HAP-1 (cell line): Measurements from ENCODE around the gene MRPL53.
"Not testable (repeated sequence)": the region's sequence is repeated elsewhere in the genome, so short reads cannot be mapped to it uniquely, and the experiment has no call there.

Source experiments
- DNase-seq, 2 experiments: peaks; one replicate each; pipeline ENCODE4 v3.0.0-alpha.2; 2016 to 2020; ENCODE audit warnings: low spot score in 2 of 2
- H3K27me3 ChIP-seq: fragments of 250-450 bp; sonication (Bioruptor Pico); 2 replicates; pipeline ENCODE4 v1.5.1; 2020; ENCODE audit warnings: low read depth, mild to moderate bottlenecking, moderate library complexity
- H3K36me3 ChIP-seq: fragments of 250-450 bp; sonication (Bioruptor Pico); replicated peaks from 2 replicates; pipeline ENCODE4 v1.5.1; 2020; ENCODE audit warnings: mild to moderate bottlenecking
- H3K4me1 ChIP-seq: fragments of 250-450 bp; sonication (Bioruptor Pico); 2 replicates; pipeline ENCODE4 v1.5.1; 2020; ENCODE audit warnings: mild to moderate bottlenecking
- H3K4me3 ChIP-seq: fragments of 250-450 bp; sonication (Bioruptor Pico); 2 replicates; pipeline ENCODE4 v1.5.1; 2020; ENCODE audit warnings: mild to moderate bottlenecking, moderate library complexity
- H3K9me3 ChIP-seq: fragments of 250-450 bp; sonication (Bioruptor Pico); 2 replicates; pipeline ENCODE4 v1.5.1; 2020; ENCODE audit warnings: mild to moderate bottlenecking, moderate library complexity
- in situ Hi-C: fragments of 300-500 bp; cut with MboI; formaldehyde crosslinking; loops from 3 replicates; pipeline ENCODE4 v1.14.3; 2020; ENCODE audit warnings: low sequenced_read_pairs, inconsistent platforms, mixed read lengths

Gene MRPL53

DNA sequence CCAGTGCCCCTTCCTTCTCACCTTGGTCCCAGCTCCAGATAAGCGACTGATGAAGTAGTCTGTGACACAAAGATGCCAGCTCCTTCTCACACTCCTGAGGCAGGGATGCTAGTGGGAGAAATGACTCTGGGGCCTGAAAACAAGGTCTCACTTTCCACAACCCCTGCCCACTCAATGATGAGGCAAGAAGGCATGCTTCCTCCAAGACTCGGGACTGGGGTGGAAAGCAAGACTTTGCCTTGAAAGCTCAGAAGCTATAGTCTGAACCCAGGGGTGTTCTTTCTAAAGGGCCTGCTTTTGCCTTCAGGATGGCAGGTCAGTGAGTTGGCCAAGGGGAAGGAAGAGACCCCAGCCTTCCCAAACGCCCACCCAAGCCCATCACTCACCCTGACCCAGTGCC, 9.0 kb upstream of the MRPL53 start:
- H3K4me1 ChIP-seq: peaks cover 7% of the 10 kb centered on the region
- no peak for DNase-seq
- H3K4me3 ChIP-seq: peak overlapping the region; percentile 95
- no peaks in the 10 kb centered on the region for H3K27me3 ChIP-seq
- in situ Hi-C loops: no loop called here
- H3K9me3 ChIP-seq: no peaks in the 10 kb centered on the region
- peaks cover 25% of the 10 kb centered on the region for H3K36me3 ChIP-seq

DNA sequence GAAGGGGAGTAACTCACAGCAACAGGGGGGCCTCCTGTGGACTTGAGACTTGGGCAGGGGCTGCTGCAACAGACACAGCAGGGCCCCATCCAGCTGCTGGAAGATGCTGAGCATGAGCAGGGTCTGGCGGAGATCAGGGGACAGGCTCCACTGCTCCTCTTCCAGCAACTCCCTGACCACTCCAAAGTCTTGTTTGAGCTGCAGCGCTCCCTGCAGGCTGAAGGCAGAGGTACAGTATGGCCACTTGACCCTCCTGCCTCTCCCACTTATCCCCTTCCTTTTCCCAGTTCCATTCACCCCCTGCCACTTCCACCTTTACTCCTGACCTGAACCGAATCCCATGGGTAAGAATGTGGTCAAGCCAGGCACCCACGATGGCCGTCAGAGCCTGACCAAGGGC, 2.4 kb upstream of the MRPL53 start:
- in situ Hi-C loops: no loop called here
- H3K36me3 ChIP-seq: peaks cover 31% of the 10 kb centered on the region
- H3K4me1 ChIP-seq: peaks cover 10% of the 10 kb centered on the region; the same call in 1 of the 2 replicates
- DNase-seq: peak in 1 of 2 experiments; percentile 41
- no peaks in the 10 kb centered on the region for H3K27me3 ChIP-seq
- no peak overlapping the region for H3K4me3 ChIP-seq
- no peaks in the 10 kb centered on the region for H3K9me3 ChIP-seq

DNA sequence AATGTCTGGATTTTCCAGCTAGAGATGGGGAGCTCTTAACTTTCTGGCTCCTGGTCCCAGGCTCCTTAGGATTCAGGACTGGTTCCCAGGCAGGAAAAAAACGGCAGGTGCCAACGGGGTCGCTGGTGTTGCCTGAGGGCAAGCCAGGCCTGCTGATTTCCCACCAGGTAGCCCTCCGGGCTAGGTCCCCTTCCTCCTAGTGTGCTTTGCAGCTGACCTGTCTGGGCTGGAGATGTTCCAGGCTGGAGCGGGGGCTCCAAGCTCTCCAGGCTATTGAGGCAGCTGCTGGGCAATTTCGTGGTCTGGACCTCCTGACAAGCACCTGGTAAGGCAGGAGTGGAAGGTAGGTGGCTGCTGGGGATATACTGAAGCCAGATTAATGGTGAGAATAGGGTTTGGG, 2.0 kb upstream of the MRPL53 start:
- Histone ChIP-seq H3K4me1 (peaks cover 9% of the 10 kb centered on the region; the same call in 1 of the 2 replicates), H3K4me3 (no peak overlapping the region), H3K9me3 (no peaks in the 10 kb centered on the region), H3K27me3 (no peaks in the 10 kb centered on the region), H3K36me3 (peaks cover 30% of the 10 kb centered on the region)
- DNase-seq: no peak
- in situ Hi-C loops: no loop called here

DNA sequence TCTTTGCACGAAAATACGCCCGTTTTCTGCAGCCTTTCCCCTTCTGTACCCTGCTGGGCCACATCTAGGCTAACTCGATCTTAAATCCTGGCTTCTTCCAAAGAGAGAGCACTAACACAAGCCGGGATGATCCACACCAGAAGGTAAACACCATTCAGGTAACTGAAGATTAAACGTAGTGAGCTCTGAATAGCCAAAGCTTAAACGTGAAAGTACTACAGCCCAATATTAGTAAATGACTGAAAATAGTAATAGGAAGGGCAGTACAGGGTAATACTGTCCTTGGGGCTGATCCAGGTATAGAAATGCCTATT, 422 bp upstream of the MRPL53 start:
- Histone ChIP-seq H3K27me3 (no peaks in the 10 kb centered on the region), H3K4me3 (peak overlapping the region; percentile 61), H3K36me3 (peaks cover 23% of the 10 kb centered on the region), H3K4me1 (peaks cover 9% of the 10 kb centered on the region; the same call in 1 of the 2 replicates), H3K9me3 (no peaks in the 10 kb centered on the region)
- in situ Hi-C loops: no loop called here
- no peak for DNase-seq

DNA sequence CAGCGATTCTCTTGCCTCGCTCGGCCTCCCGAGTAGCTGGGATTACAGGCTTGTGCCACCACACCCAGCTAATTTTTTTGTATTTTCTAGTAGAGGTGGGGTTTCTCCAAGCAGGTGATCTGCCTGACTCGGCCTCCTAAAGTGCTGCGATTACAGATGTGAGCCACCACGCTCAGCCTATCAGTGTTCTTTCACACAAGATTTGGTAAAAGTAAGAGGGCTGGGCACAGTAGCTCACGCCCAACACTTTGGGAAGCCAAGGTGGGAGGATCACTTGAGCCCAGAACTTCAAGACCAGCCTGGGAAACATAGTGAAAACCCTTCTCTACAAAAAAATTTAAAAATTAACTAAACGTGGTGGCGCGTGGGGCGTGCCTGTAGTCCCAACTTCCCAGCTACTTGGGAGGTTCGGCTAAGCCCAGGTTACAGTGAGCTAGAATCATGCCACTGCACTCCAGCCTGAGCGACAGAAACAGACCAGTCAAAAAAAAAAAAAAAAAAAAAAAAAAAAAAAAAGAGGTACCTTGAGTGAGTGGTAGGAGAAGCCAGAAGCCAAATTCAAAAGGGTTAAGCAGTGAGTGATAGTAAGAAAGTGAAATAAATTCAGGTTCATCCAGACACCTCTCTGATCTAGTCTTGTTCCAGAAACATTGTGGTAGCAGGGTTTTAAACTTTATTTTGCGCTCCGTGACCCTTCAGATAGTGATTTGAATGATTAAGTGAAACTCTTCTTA, 981 bp downstream of the MRPL53 start:
- H3K9me3 ChIP-seq: no peaks in the 10 kb centered on the region
- no peaks in the 10 kb centered on the region for H3K27me3 ChIP-seq
- in situ Hi-C loops: no loop called here
- H3K4me1 ChIP-seq: peaks cover 9% of the 10 kb centered on the region; the same call in 1 of the 2 replicates
- peaks cover 17% of the 10 kb centered on the region for H3K36me3 ChIP-seq
- no peak for DNase-seq
- peak overlapping the region; percentile 61 for H3K4me3 ChIP-seq

DNA sequence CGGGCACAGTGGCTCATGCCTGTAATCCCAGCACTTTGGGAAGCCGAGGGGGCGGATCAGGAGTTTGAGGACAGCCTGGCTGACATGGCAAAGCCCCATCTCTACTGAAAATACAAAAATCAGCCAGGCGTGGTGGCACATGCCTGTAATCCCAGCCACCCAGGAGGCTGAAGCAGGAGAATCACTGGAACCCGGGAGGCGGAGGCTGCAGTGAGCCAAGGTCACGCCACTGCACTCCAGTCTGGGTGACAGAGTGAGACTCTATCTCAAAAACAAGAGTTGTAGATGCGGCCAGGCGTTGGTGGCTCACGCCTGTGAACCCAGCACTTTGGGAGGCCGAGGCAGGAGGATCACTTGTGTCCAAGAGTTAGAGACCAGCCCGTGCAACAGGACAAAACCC, 1.7 kb downstream of the MRPL53 start:
- DNase-seq, H3K4me3 ChIP-seq, H3K9me3 ChIP-seq, in situ Hi-C loops, H3K4me1 ChIP-seq, H3K27me3 ChIP-seq: not testable (repeated sequence)
- peaks cover 17% of the 10 kb centered on the region for H3K36me3 ChIP-seq

DNA sequence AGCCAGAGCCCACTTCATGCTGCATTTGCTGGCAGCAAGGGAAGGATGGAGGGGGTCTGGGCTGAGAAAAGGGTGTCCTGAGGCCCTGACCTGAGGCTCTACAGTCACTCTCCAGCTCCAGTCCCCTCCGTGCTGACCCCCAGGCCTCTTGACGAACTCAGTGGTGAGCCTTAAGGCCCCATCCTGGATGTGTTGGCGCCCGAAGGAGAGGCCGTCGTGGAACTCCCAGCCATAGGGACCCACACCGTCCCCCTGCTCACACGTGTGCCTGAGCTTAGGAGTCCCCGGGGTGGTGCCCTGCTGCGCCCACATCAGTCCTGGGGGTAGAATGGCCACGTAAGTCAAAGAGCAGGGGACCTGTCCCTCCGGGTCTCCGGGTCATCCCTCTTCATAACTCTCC, 8.1 kb downstream of the MRPL53 start:
- peak in 1 of 2 experiments; percentile 29 for DNase-seq
- Histone ChIP-seq H3K4me1 (peaks cover 3% of the 10 kb centered on the region; the same call in 1 of the 2 replicates), H3K9me3 (no peaks in the 10 kb centered on the region), H3K4me3 (peak overlapping the region; percentile 75), H3K27me3 (no peaks in the 10 kb centered on the region), H3K36me3 (peaks cover 25% of the 10 kb centered on the region)
- in situ Hi-C loops: no loop called here

DNA sequence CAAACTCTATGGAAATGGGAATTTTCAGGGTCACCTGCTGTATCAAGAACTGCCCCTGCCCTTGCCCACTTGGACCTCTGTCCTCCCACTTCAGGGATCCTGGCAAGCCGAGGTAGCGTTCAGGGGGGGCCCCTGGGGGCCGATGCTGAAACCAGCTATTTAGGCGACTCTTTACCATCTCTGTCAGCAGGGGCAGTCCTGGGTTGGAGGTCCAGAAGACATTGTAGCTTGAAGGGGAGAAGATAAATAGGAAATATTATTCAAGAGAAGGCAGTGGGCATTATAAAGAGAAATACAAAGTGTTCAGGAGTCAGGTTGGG, 9.7 kb downstream of the MRPL53 start:
- H3K4me3 ChIP-seq: no peak overlapping the region; the same call in 1 of the 2 replicates
- in situ Hi-C loops: no loop called here
- H3K27me3 ChIP-seq: no peaks in the 10 kb centered on the region
- no peaks in the 10 kb centered on the region for H3K9me3 ChIP-seq
- H3K36me3 ChIP-seq: peaks cover 25% of the 10 kb centered on the region
- no peak for DNase-seq
- H3K4me1 ChIP-seq: peaks cover 4% of the 10 kb centered on the region; the same call in 1 of the 2 replicates

DNA sequence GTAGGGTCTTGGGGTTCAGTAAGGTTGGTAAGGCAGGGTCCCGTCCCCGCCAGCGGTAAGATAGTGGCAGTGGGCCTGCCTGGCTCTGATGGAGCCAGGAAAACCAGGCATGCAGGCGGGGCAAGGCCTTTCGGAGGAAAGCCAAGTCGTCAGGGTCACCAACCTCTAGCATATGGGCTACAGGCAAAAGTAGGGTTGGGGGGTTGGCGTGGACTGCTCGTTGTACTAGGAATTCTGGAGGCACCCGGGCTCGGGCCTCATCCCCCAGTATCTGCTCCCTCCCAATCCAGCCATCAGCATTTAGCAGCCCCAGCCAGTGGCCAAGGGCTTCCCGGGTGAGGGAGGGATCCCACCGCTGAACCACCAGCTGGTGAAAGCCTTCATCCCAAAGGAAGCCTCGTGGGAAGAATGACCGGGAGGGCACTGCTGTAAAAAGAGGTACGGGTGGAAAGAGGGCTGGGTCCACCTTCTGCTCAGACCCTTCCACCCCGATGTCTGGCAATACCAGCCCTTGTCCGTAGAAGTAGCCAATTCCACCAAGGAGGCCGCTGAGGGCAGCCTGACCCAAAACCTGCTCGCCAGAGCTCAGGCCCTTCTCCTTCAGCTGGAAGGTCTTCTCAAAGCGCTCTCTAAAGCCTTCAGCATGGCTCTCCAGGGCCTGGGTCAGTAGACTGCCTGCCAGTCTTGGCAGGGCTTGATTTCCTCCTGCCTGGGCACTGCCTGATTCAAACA, 10.3 kb downstream of the MRPL53 start:
- Histone ChIP-seq H3K9me3 (no peaks in the 10 kb centered on the region), H3K4me1 (peaks cover 4% of the 10 kb centered on the region; the same call in 1 of the 2 replicates), H3K4me3 (no peak overlapping the region), H3K27me3 (no peaks in the 10 kb centered on the region), H3K36me3 (peaks cover 25% of the 10 kb centered on the region)
- no peak for DNase-seq
- in situ Hi-C loops: no loop called here

DNA sequence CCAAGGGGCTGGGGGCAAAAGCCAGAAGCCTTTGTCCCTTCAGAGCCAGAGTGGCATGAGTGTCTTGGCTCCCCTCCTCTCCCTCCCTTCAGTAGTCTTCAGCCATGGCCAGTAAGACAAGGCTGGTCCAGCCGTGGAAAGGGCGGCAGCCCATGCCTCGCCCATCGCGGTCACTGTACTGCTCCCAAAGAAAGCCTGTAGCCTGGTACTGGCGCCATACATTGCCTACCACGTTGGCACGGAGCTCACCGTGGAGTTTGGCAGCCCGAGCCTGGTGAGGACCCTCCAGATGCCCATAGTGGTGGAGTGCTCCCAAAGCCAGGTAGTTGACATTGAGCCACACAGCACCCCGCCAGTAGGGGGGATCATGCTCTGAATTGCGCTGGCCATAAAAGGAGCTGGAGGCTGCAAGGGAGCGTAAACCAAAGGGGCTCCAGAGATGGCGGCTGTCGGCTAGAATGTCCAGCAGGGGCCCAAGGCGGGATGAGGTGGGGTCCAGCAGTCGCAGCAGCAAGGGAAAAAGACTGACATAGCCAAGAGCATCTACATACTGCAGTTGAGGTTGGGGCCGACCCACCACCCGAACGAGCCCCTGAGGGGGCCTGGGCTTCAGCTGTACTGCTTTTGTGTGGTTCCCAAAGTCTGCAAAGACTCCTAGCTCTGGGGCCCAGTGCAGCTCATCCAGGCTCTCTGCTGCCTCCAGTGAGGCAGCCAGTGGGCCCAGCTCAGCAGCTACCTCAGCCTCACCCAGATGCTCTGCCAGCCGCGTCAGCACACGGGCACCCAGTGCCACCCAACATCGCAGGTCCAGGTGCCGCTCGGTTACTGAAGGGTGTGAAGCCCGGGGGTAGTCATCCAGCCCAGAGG, 11.1 kb downstream of the MRPL53 start:
- peaks cover 11% of the 10 kb centered on the region for H3K4me1 ChIP-seq
- H3K27me3 ChIP-seq: no peaks in the 10 kb centered on the region
- peak in 1 of 2 experiments; percentile 41 for DNase-seq
- in situ Hi-C loops: no loop called here
- no peaks in the 10 kb centered on the region for H3K9me3 ChIP-seq
- H3K4me3 ChIP-seq: no peak overlapping the region
- H3K36me3 ChIP-seq: peaks cover 25% of the 10 kb centered on the region

DNA sequence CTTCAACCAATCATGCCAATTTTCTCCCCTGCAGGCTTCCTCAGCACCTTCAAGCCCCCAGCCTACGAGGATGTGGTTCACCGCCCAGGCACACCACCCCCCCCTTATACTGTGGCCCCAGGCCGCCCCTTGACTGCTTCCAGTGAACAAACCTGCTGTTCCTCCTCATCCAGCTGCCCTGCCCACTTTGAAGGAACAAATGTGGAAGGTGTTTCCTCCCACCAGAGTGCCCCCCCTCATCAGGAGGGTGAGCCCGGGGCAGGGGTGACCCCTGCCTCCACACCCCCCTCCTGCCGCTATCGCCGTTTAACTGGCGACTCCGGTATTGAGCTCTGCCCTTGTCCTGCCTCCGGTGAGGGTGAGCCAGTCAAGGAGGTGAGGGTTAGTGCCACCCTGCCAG, 12.3 kb downstream of the MRPL53 start:
- Histone ChIP-seq H3K4me1 (peaks cover 16% of the 10 kb centered on the region), H3K36me3 (peaks cover 25% of the 10 kb centered on the region)
- DNase-seq, H3K4me3 ChIP-seq, H3K9me3 ChIP-seq, in situ Hi-C loops, H3K27me3 ChIP-seq: not testable (repeated sequence)

DNA sequence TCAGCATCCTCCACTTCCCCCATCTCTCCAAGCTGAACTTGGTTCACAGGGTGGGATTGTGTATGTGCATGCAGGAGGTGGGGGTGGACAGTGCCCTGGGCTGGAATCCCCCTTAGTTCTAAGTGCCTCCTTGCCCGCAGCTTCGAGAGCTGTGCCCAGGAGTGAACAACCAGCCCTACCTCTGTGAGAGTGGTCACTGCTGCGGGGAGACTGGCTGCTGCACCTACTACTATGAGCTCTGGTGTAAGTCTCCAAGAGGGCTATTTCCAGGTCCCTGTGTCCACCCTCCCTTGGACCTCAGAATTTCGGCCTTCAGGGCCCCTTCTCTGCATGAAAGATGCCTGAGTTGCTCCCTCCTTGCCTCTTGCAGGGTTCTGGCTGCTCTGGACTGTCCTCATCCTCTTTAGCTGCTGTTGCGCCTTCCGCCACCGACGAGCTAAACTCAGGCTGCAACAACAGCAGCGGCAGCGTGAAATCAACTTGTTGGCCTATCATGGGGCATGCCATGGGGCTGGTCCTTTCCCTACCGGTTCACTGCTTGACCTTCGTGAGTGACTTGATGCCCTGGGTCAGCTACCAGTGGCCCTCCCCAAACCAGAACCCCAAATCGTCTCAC, 12.9 kb downstream of the MRPL53 start:
- in situ Hi-C loops: loop anchor here (10.0 kb wide), 1 partner anchor 725 kb away; the partner anchor contains the start of gene TPRKB
- H3K4me1 ChIP-seq: peaks cover 16% of the 10 kb centered on the region
- not testable (repeated sequence) for H3K27me3 ChIP-seq, H3K9me3 ChIP-seq, H3K4me3 ChIP-seq, DNase-seq
- peaks cover 25% of the 10 kb centered on the region for H3K36me3 ChIP-seq

DNA sequence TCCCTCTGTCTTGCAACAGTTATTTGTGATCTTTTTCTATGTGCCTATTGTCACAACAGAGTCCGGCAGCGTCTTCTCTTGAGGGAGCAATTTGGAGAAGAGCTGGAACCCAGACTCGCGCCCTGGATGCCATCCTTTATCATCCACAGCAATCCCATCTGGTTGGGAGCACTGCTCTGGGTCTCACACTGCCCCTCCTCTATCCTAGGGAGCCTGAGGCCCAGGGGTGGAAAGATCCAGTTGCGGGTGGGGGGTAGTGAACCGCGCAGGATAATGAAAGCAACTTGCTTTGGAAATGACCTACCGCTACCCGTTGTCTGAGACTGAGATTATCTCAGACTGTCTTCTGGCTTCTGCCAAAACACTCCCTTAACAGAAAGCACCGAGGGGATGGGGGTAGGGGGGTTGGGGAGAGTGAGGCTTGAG, 13.5 kb downstream of the MRPL53 start:
- H3K4me3 ChIP-seq: peak overlapping the region; percentile 71
- H3K27me3 ChIP-seq: no peaks in the 10 kb centered on the region
- H3K9me3 ChIP-seq: no peaks in the 10 kb centered on the region
- in situ Hi-C loops: loop anchor here (10.0 kb wide), 1 partner anchor 724 kb away; the partner anchor contains the start of gene TPRKB
- H3K4me1 ChIP-seq: peaks cover 16% of the 10 kb centered on the region
- DNase-seq: peak in 1 of 2 experiments; percentile 31
- peaks cover 25% of the 10 kb centered on the region for H3K36me3 ChIP-seq
